ENCODE data around the gene GLYATL1.

The GLYATL1 gene, protein sequence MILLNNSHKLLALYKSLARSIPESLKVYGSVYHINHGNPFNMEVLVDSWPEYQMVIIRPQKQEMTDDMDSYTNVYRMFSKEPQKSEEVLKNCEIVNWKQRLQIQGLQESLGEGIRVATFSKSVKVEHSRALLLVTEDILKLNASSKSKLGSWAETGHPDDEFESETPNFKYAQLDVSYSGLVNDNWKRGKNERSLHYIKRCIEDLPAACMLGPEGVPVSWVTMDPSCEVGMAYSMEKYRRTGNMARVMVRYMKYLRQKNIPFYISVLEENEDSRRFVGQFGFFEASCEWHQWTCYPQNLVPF

DNA sequence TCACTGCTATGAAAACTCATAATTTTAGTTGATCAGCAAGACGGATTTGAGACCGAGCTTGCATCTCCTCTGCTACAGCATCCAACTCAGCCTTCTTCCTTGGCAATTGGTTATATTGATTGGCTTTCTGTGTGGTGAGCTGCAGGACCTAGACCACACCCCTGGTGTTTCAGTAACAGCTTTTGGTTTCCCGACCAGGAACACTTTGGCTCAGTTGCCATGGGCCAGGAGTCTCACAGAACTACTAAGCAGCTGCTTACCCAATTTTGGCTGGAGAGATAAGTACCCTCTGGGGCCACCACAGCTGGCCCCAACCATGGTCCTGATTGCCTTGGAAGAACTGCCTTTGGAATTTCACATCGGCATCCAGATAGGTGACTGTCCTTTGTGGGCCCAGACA, at the start of gene GLYATL1:
TSS of gene GLYATL1 (plus strand) at position 212 of the 400 bp plus-strand sequence. CDS start 7,600 bp downstream, outside the sequence.
- DNase-seq, result no peak

- DNase-seq, result no peak
These were observed 45.4 kb upstream of the GLYATL1 start for GRCh38 chr11:58893899-58894298.

- DNase-seq, result no peak
These were observed 41.2 kb upstream of the GLYATL1 start for GRCh38 chr11:58898106-58898505.

GRCh38 chr11:58900479-58901420, 38.5 kb upstream of the GLYATL1 start:
- DNase-seq, result no peak

DNA sequence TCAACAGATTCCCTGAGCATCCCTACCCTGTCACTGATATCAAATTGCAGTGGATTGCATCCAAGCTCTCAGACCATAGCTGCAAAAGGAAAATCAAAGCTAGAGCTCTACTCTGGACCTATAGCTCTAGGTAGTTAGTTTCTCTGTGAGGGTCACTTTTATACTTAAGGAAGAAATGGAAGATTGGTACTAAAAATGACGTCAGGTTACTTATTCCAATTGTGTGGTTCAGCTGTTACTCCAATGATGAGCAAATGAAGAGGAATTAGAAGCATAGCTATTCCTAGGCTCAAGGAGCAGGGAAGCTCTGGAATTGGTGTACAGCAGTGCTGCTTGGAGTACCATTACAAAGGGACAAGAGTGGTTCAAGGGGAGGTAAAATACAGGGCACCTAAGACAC, 36.4 kb upstream of the GLYATL1 start:
- no peak for DNase-seq

GRCh38 chr11:58905011-58905720, 34.1 kb upstream of the GLYATL1 start:
- no peak for DNase-seq

DNA sequence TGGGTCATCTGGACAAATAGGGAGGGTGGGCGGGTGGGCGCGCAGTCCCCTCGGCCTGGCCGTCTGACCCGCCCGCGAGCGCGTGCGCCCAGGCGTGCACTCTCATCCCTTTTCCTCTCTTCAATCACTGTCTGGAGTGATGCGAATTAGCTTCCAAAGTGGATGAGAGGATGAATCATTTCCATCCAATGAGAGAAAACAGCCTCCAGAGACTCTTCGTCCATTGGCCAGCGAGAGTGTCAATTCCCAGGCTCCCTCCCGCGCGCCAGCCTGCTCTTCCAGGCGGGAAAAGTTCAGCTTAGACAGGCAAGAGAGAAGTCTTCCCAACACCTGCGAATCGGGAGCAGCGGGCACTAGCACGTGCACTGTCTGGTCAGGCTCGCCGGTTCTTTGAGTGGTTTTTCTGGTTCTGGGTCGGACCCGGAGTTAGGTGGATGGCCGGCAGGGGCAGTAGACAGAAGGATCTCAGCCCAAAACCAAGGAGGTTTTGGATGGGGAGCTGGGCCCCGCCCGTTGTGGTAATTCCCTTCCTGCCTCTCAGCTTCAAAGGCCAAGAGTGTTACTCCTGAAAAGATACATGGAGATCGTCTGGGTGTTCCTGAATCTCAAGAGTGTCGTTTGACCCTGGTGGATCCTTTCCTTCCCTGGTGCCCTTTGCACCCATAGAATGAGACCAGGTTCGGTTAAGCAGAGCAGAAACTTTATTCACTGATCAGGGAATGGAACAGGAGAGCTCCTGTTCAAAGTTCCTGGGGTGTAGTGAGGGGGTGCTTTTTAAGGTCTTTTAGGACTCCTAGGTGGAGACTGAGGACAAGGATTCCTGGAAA, 33.4 kb upstream of the GLYATL1 start:
- no peak for DNase-seq

- DNase-seq, result no peak
These were observed 31.5 kb upstream of the GLYATL1 start for GRCh38 chr11:58907780-58908179.

GRCh38 chr11:58912124-58912523, 27.2 kb upstream of the GLYATL1 start:
- no peak for DNase-seq

GRCh38 chr11:58913685-58914084, 25.6 kb upstream of the GLYATL1 start:
- DNase-seq, result no peak

GRCh38 chr11:58914821-58915543, 24.3 kb upstream of the GLYATL1 start:
- DNase-seq, result no peak

GRCh38 chr11:58916637-58917036, 22.7 kb upstream of the GLYATL1 start:
- DNase-seq, result no peak

- no peak for DNase-seq
These were observed 22.0 kb upstream of the GLYATL1 start for GRCh38 chr11:58917159-58917783.

- DNase-seq, result no peak
These were observed 19.7 kb upstream of the GLYATL1 start for GRCh38 chr11:58919561-58919960.

DNA sequence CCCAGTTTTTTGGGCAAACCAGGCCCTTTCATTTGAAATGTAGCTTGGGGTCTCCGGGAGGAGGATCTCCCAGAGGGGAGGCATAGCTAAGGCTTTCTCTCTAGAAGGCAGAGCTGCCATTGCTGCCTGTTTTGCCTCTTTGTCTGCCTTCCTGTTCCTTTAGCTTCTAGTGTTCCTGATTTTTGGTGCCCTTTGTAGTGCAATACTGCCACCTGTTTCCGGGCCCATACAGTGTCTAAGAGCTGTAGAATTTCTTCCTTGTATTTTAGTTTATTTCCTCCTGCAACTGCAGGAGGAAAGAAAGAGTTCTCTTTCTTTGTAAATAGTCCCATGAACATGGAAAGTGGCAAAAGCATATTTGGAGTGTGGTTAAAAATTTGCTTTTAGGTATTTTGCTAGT, 19.3 kb upstream of the GLYATL1 start:
- DNase-seq, result no peak

DNA sequence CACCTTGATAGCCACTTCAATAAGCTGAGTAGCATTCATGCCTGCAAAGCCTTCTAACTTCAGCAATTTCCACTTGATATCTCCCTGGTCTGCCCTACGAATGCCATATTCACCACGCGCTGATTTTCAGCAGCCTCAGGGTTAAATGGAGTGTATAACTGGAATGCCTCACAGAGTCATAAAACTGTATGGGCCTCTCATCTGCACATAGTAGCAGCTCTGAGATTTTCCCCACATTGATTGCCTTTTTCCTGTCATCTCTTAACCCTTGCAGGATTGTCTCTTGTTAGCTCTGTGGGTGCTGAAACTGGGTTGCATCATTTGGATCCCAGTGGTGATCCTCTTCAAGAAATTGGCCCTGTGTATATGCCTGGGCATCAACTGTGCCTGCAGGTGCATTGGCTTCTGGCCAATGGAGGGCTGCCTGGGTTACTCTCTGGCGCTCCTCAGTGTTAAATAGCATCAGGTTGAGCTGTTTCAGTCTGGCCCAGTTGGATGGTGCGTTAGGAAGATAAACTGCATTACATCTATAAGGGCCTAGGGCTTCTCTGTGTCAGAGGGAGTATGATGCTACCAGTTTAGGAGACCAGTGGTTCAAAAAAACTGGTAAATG, 17.4 kb upstream of the GLYATL1 start:
- no peak for DNase-seq

DNA sequence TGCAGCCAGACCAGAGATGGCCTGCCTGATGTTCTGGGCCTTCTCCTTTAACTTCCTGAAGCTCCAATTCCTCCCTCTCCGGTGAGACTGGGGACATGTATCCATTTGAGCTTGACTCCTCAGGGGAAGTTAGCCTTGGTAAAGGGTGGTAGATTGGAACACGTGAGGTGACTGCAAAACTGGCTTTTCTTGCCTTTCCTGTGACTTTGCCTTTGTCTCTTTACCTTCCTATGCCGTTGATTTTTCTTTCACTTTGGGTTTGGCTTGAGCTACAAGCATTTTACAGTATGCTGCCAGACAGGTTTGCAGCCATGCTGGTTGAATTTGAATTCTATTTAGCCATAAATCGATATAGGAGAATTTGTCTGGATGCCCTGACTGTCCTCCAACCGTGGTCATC, 16.8 kb upstream of the GLYATL1 start:
- no peak for DNase-seq

- no peak for DNase-seq
These were observed 15.9 kb upstream of the GLYATL1 start for GRCh38 chr11:58923300-58923788.

DNA sequence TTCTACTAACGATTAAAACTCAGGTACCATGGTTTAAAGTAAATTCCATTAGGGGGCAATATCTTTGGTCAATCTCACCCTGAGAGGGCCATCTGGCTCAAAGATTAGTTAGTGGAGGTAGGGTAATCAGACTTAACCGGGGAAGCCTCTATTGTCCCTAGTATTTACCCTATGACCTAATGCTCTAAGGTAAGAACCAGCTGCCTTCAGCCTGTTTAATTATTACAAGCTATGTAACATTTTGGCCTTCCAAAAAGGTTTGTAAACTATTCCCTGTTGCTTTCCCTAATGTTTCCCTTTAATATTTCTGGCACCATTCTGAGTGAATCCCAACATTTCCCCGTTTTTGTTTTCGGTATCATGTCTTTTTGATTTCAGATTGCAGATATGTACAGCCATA, 15.1 kb upstream of the GLYATL1 start:
- DNase-seq, result no peak

GRCh38 chr11:58926251-58926650, 13.0 kb upstream of the GLYATL1 start:
- DNase-seq, result no peak

- no peak for DNase-seq
These were observed 12.6 kb upstream of the GLYATL1 start for GRCh38 chr11:58926695-58927094.

Data from activated CD8-positive, alpha-beta memory T cell treated with anti-CD3 and anti-CD28 coated beads for 24 hours (primary cell).